HepG2 (cell line): ENCODE data around the gene VEGFA. TPM values are rescaled to one million over a fixed set of nuclear protein-coding genes. Genes with fewer than 3 reads are reported as not detected.

Source experiments
- ATAC-seq: fragments of 200-7000 bp; cut with Tn5 transposase; 3 replicates; pipeline ENCODE4 v1.9.1; 2020; ENCODE audit warnings: mild to moderate bottlenecking, moderate library complexity
- BruUV-seq: library from RNA; stranded (reverse); fragments of 400-500 nt; replicated peaks from 2 replicates; lab custom pipeline; 2021; lab: Mats Ljungman, UMichigan
- CTCF ChIA-PET: fragments of 300-600 bp; formaldehyde crosslinking; extraction: SDS; loops from one replicate; lab custom pipeline; 2021; ENCODE audit warnings: low total read pairs, inconsistent platforms, low intra/inter-chr PET ratio; lab: Yijun Ruan, JAX
- POLR2A ChIA-PET: fragments of 350-600 bp; sonication (Branson Sonifier 250); formaldehyde crosslinking; loops from one replicate; lab custom pipeline; 2020; ENCODE audit warnings: antibody characterized with exemption, inconsistent platforms; lab: Yijun Ruan, JAX
- DNase-seq: peaks from one replicate; pipeline ENCODE4 v3.0.0-alpha.2; 2015; ENCODE audit warnings: low spot score
- FAIRE-seq: peaks from 3 replicates; lab custom pipeline; 2011; peaks lifted over from hg19 to GRCh38; lab: Jason Lieb, UNC
- H2AFZ ChIP-seq: one replicate; pipeline ENCODE4 v1.6.1; 2011; ENCODE audit warnings: low read length, inconsistent platforms
- H3K27ac ChIP-seq: fragments of 300-600 bp; 3 replicates; pipeline ENCODE4 v1.8.0; 2011; ENCODE audit warnings: mixed run types, mild to moderate bottlenecking, mixed read lengths, low read length, inconsistent platforms; ENCODE audit not compliant: insufficient read depth; ENCODE audit errors: extremely low read length
- H3K27me3 ChIP-seq, 2 experiments: fragments of 200-600 bp in 1 of 2; 2 replicates in 1 of 2; 3 replicates in 1 of 2; pipeline versions ENCODE4 v1.6.0 to v1.8.0; 2011; ENCODE audit warnings: low read length in 2 of 2, mild to moderate bottlenecking in 2 of 2, moderate library complexity in 2 of 2, inconsistent platforms in 1 of 2; ENCODE audit not compliant: insufficient read depth in 2 of 2, control insufficient read depth in 1 of 2
- H3K36me3 ChIP-seq, 2 experiments: fragments of 200-600 bp in 1 of 2; replicated peaks in 1 of 2; 2 replicates in 1 of 2; 3 replicates in 1 of 2; pipeline versions ENCODE4 v1.5.1 to v1.8.0; 2011; ENCODE audit warnings: low read length in 2 of 2, inconsistent platforms in 1 of 2; ENCODE audit not compliant: insufficient read depth in 2 of 2, control insufficient read depth in 1 of 2
- H3K4me1 ChIP-seq: 2 replicates; pipeline ENCODE4 v1.5.1; 2012; ENCODE audit warnings: low read length, inconsistent platforms; ENCODE audit not compliant: insufficient read depth
- H3K4me2 ChIP-seq: 2 replicates; pipeline ENCODE4 v1.6.0; 2011; ENCODE audit warnings: low read depth, low read length, inconsistent platforms
- H3K4me3 ChIP-seq, 3 experiments: fragments of 200-600 bp in 1 of 3; sonication (generic), shearing (Covaris generic) in 1 of 3; replicated peaks in 1 of 3; 2 replicates each; pipeline ENCODE4 v1.5.1; 2011 to 2016; ENCODE audit warnings: low read length in 3 of 3, inconsistent platforms in 2 of 3, low read depth in 2 of 3, mild to moderate bottlenecking in 2 of 3, control low read depth in 1 of 3, mixed read lengths in 1 of 3; ENCODE audit not compliant: insufficient read depth in 1 of 3
- H3K79me2 ChIP-seq: one replicate; pipeline ENCODE4 v1.6.1; 2011; ENCODE audit warnings: low read length, inconsistent platforms; ENCODE audit not compliant: insufficient read depth
- H3K9ac ChIP-seq: 2 replicates; pipeline ENCODE4 v1.6.0; 2011; ENCODE audit warnings: mild to moderate bottlenecking, low read depth, low read length, inconsistent platforms; ENCODE audit not compliant: insufficient read depth
- H3K9me3 ChIP-seq: 2 replicates; pipeline ENCODE4 v1.5.1; 2012; ENCODE audit warnings: mild to moderate bottlenecking, low read length
- H4K20me1 ChIP-seq: 2 replicates; pipeline ENCODE4 v1.6.0; 2011; ENCODE audit warnings: inconsistent platforms, mild to moderate bottlenecking, low read length, moderate library complexity; ENCODE audit not compliant: insufficient read depth
- CHD4 ChIP-seq: fragments of 200-600 bp; sonication (generic); IDR thresholded peaks from 2 replicates; pipeline ENCODE4 v1.7.0; 2017; ENCODE audit warnings: mild to moderate bottlenecking, low read length, borderline replicate concordance
- DPF2 ChIP-seq: sonication (generic); formaldehyde crosslinking; IDR thresholded peaks from 2 replicates; pipeline ENCODE4 v1.4.0; 2020; ENCODE audit warnings: mild to moderate bottlenecking, low read depth, missing genetic modification reagents, borderline replicate concordance
- HIVEP1 ChIP-seq: sonication (generic); formaldehyde crosslinking; IDR thresholded peaks from 2 replicates; pipeline ENCODE4 v1.4.0; 2020; ENCODE audit warnings: mild to moderate bottlenecking, missing genetic modification reagents
- LBX2 ChIP-seq: sonication (generic); formaldehyde crosslinking; IDR thresholded peaks from 2 replicates; pipeline ENCODE4 v1.5.0; 2020; ENCODE audit warnings: missing genetic modification reagents, mild to moderate bottlenecking, borderline replicate concordance
- NCOA5 ChIP-seq: sonication (generic); formaldehyde crosslinking; IDR thresholded peaks from 2 replicates; pipeline ENCODE4 v1.4.0; 2020; ENCODE audit warnings: missing genetic modification reagents
- POLR2G ChIP-seq: fragments of 200-400 bp; formaldehyde crosslinking; IDR thresholded peaks from 2 replicates; pipeline ENCODE4 v1.6.1; 2018; ENCODE audit warnings: mild to moderate bottlenecking, low read depth, low read length, moderate library complexity
- RBM22 ChIP-seq: fragments of 200-400 bp; formaldehyde crosslinking; optimal IDR thresholded peaks from 2 replicates; pipeline ENCODE3; 2017; ENCODE audit warnings: mild to moderate bottlenecking, low read length, moderate library complexity
- RXRA ChIP-seq: sonication (generic); formaldehyde crosslinking; IDR thresholded peaks from 2 replicates; pipeline ENCODE4 v1.5.1; 2020; ENCODE audit warnings: missing genetic modification reagents
- RXRB ChIP-seq: IDR thresholded peaks from 2 replicates; pipeline ENCODE4 v1.6.1; 2016; ENCODE audit warnings: borderline replicate concordance, missing genetic modification reagents, missing compliant biosample characterization
- SUZ12 ChIP-seq: fragments of 150-350 bp; IDR thresholded peaks from 2 replicates; pipeline ENCODE4 v1.6.1; 2014; ENCODE audit warnings: low read depth, low read length
- THAP8 ChIP-seq: sonication (generic); formaldehyde crosslinking; IDR thresholded peaks from 2 replicates; pipeline ENCODE4 v1.5.1; 2020; ENCODE audit warnings: missing genetic modification reagents, mild to moderate bottlenecking, borderline replicate concordance
- ZFAT ChIP-seq: sonication (generic); formaldehyde crosslinking; conservative IDR thresholded peaks from 2 replicates; pipeline ENCODE4 v1.8.1; 2023; ENCODE audit warnings: missing genetic modification reagents, inconsistent platforms
- ZMYM2 ChIP-seq: sonication (generic); formaldehyde crosslinking; IDR thresholded peaks from 2 replicates; pipeline ENCODE4 v1.8.0; 2022; ENCODE audit warnings: mild to moderate bottlenecking, missing genetic modification reagents
- ZMYM3 ChIP-seq: sonication (generic); formaldehyde crosslinking; IDR thresholded peaks from 2 replicates; pipeline ENCODE4 v1.5.1; 2020; ENCODE audit warnings: mild to moderate bottlenecking, missing genetic modification reagents
- ZNF629 ChIP-seq: sonication (generic); formaldehyde crosslinking; conservative IDR thresholded peaks from 2 replicates; pipeline ENCODE4 v1.5.0; 2020; ENCODE audit warnings: missing genetic modification reagents
- ZNF709 ChIP-seq: sonication (generic); formaldehyde crosslinking; IDR thresholded peaks from 2 replicates; pipeline ENCODE4 v1.5.0; 2020; ENCODE audit warnings: mild to moderate bottlenecking, missing genetic modification reagents
- ZSCAN22 ChIP-seq: sonication (generic); formaldehyde crosslinking; IDR thresholded peaks from 2 replicates; pipeline ENCODE4 v1.4.0; 2020; ENCODE audit warnings: mild to moderate bottlenecking, missing genetic modification reagents
- ZSCAN9 ChIP-seq: IDR thresholded peaks from 2 replicates; pipeline ENCODE4 v1.6.1; 2016; ENCODE audit warnings: borderline replicate concordance
- WGBS: methylation state at CpG from one replicate; pipeline ENCODE4 v1.1.6; 2017; ENCODE audit warnings: low lambda C conversion rate; 5-methylcytosine and 5-hydroxymethylcytosine counted together
- in situ Hi-C: cut with HindIII; loops from 2 replicates; pipeline ENCODE4 v1.10.0; 2017; ENCODE audit warnings: low pct_unique_long_range_greater_than_20kb; ENCODE audit not compliant: extremely low pct_ligation_motif_present
- intact Hi-C: fragments of 100-400 bp; cut with micrococcal nuclease; formaldehyde crosslinking; loops from one replicate; pipeline ENCODE4 v1.10.0; 2022; ENCODE audit not compliant: unreplicated experiment
- polyA plus RNA-seq, 8 experiments: library from polyadenylated mRNA; depleted of rRNA in 3 of 8; stranded (reverse) in 7 of 8; unstranded in 1 of 8; fragments of >200 nt; fragmentation: Illumina TruSeq in 4 of 8; extraction: Trizol in 4 of 8; gene quantifications; 2 replicates each; pipeline versions ENCODE4 v1.2.1 to v1.2.3, GENCODE V29; 2011 to 2016; ENCODE audit warnings: low read depth in 4 of 8, missing spikeins in 1 of 8, mixed read lengths in 1 of 8; ENCODE audit not compliant: insufficient read depth in 1 of 8
- total RNA-seq, 5 experiments: library from RNA; depleted of rRNA; stranded (reverse); fragments of >200 nt; fragmentation: Illumina TruSeq; extraction: Trizol; gene quantifications; 2 replicates each; pipeline ENCODE4 v1.2.3, GENCODE V29; 2016; ENCODE audit warnings: low read depth in 1 of 5

VEGFA gene
- total and polyA plus RNA-seq, 2 of the 13 experiments (the other 11 are each of a cell fraction or from before 2014, with no cell fraction given): 68.1 to 629 TPM

- H3K27me3 ChIP-seq: no peaks in the 10 kb centered on the region
- DNase-seq (no peak), FAIRE-seq (no peak), ATAC-seq (no peak)
- peaks cover 58% of the 10 kb centered on the region for H3K79me2 ChIP-seq
- ChIA-PET POLR2A (interaction anchor here (0.8 kb wide), 1 partner anchor 29 kb away, joined by 3 read pairs; no protein-coding TSS in a partner anchor), CTCF (no interaction called here)
- no peak overlapping the region for H2AFZ ChIP-seq
- H3K9ac ChIP-seq: no peak overlapping the region
- peaks cover 72 to 97% of the 10 kb centered on the region in 2 experiments for H3K36me3 ChIP-seq
- H4K20me1 ChIP-seq: peaks cover 100% of the 10 kb centered on the region
- 92% methylated on average over 4 of the region's 4 CpGs for WGBS
- intact Hi-C loops (no loop called here), in situ Hi-C loops (no loop called here)
- H3K4me3 ChIP-seq: no peak overlapping the region
- peaks cover 37% of the 10 kb centered on the region for H3K4me1 ChIP-seq
- H3K9me3 ChIP-seq: no peaks in the 10 kb centered on the region
- no peak overlapping the region for H3K27ac ChIP-seq
- H3K4me2 ChIP-seq: no peak overlapping the region
- no TSS peak for BruUV-seq
- TF ChIP-seq LBX2 (CRISPR knock-in tag) (no peak), RXRA (0 out of 2 replicates have a peak, but pooled peaks have one; percentile 4), ZMYM2 (0 out of 2 replicates have a peak, but pooled peaks have one; percentile 24), POLR2G (peak; percentile 46; the same call in 1 of the 2 replicates), ZSCAN22 (CRISPR knock-in tag) (no peak), CHD4 (peak; percentile 95), ZMYM3 (CRISPR knock-in tag) (peak; percentile 82), THAP8 (CRISPR knock-in tag) (no peak), NCOA5 (CRISPR knock-in tag) (no peak), ZNF709 (CRISPR knock-in tag) (no peak), HIVEP1 (0 out of 2 replicates have a peak, but pooled peaks have one; percentile 36), ZSCAN9 (CRISPR knock-in tag) (no peak), RXRB (CRISPR knock-in tag) (no peak), ZFAT (no peak), ZNF629 (CRISPR knock-in tag) (peak; percentile 98), RBM22 (peak; percentile 11), DPF2 (CRISPR knock-in tag) (no peak), SUZ12 (no peak)
Measured at GRCh38 chr6:43778131-43778855, 8.3 kb downstream of the VEGFA start.
